SK-MEL-5 (cell line): ENCODE data around the gene MAB21L1. TPM values are rescaled to one million over a fixed set of nuclear protein-coding genes. Genes with fewer than 3 reads are reported as not detected.

ENCODE experiments used
- DNase-seq: peaks from one replicate; pipeline ENCODE4 v3.0.0-alpha.2; 2016; ENCODE audit warnings: low read depth, low spot score
- in situ Hi-C: cut with HindIII; loops from 2 replicates; pipeline ENCODE4 v1.10.0; 2016; ENCODE audit warnings: low sequenced_read_pairs, high pct_unique_total_duplicates, low pct_unique_long_range_greater_than_20kb
- total RNA-seq: library from RNA; depleted of rRNA; stranded (reverse); fragments of >200 nt; shearing (Covaris generic); gene quantifications from 2 replicates; pipeline ENCODE4 v1.2.3, GENCODE V29; 2014

Gene MAB21L1
- total RNA-seq, 1 experiment from 2014 or later, result 2.0 TPM

DNA sequence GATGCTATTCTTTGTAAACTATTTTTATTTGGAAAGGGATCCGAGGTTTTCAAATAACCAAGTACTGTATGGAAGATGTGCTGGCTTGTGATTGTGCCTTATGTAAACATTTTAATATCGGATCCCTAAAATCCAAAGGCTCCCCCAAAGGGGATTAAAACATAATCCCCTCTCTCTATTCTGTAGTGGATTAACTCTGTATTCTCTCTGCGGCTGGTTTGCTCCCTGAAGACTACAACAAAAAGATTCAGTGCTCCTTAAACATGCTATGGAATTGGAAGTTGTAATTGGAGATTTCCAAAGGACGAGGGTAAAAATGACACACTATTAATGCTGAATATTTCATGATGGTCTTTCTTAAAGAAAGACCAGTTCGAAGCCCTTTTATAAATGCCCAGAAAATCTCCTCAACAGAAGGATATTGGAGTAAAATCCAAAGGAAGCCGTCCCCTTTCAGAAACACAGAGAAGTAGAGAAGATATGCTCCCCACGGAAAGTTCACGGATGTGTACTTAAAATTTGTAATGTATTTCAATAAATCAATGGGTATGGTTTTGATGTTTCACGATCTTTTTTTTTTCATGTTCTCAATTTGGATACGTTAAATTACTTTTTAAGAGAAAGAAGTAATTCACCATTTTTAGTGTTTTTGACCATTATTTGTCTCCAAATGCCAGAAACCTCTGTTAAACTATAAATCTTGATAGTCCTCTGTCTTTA lies 6.5 kb downstream of the MAB21L1 start:
- in situ Hi-C loops, result no loop called here

GRCh38 chr13:35468195-35468594 lies 8.3 kb downstream of the MAB21L1 start:
- no peak for DNase-seq
- in situ Hi-C loops, result no loop called here

More for the DNA sequence above, 6.5 kb downstream of the MAB21L1 start:
- no peak for DNase-seq

GRCh38 chr13:35465371-35465770 lies 11.1 kb downstream of the MAB21L1 start:
- in situ Hi-C loops, result no loop called here
- no peak for DNase-seq

DNA sequence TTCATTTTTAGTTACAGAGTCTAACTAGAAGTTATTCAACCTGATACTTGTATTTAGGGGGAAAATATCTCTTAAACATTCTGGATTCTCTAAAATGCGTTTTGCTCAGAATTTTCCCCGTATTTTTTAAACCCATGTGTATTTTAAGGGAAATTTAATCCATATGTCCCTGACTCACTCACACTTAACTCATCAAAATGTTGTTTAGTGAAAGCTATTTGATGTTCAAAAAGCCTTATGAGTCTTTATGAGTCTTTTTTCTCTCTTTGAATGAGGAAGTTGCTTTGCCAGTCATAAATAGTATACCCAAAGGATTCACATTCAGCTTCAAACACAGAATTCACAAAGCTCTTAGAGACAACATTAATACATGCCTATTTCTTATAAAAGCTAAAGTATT lies 16.4 kb downstream of the MAB21L1 start:
- in situ Hi-C loops, result no loop called here
- no peak for DNase-seq

DNA sequence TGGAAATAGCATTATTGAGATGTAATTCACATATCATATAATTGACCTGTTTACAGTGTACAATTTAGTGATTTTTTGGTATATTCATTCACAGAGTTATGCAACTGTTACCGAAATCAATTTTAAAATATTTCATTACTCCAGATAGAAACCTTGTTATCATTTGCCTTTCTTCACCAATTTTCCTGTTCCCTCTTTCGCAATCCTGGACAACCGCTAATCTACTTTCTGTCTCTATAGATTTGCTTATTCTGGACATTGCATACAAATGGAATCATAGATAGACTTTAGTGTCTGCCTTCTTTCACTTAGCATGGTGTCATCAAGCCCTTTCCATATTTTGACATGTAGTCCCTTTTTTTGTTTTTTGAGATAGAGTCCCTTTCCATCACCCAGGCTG lies 19.2 kb downstream of the MAB21L1 start:
- no peak for DNase-seq
- in situ Hi-C loops, result no loop called here

- in situ Hi-C loops, result no loop called here
- DNase-seq, result no peak
Observed at GRCh38 chr13:35455022-35455421, 21.5 kb downstream of the MAB21L1 start.

DNA sequence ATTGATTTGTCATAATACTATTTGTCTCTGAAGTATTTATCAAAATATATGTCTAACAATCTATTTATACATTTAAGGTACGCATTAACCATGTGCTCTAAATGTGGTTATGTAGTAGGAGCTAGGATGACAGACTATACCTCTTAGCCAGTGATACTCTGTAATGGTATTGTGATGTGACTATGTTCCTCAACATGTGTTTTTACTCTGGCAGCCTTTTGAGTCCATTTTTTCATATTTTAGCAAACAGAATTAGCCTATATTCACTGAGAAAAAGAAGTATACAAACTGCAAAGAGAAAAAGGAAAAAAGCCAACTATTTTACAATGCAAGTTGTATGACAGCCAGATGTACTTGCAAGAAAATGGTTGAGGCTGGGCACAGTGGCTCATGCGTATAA lies 26.7 kb downstream of the MAB21L1 start:
- in situ Hi-C loops, result no loop called here
- no peak for DNase-seq

DNA sequence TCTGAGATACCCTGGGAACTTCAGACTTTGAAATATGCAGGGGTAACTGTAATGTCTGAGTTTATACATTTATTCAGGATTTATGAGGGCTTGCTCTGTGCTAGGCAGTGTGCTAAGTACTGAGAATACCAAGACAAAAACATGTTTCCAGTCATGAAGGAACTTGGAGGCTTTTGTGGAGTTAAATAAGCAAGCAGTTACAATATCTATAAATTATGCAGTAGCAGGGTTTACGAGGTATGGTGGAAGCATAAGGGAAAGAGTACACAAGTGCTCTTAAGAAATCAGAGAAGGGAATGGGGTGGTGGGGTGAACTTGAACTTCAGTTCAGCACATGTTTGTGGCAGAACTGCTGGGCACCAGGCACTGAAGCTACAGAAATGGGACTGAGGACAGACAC lies 28.0 kb downstream of the MAB21L1 start:
- DNase-seq, result no peak
- in situ Hi-C loops, result no loop called here
